ENCODE data around the gene SLAMF6. TPM values are rescaled to one million over a fixed set of nuclear protein-coding genes. Genes with fewer than 3 reads are reported as not detected.

SLAMF6 gene
- total RNA-seq, 4 donors from 2014 or later, result 0.23 to 2.7 (median 1.1) TPM

DNA sequence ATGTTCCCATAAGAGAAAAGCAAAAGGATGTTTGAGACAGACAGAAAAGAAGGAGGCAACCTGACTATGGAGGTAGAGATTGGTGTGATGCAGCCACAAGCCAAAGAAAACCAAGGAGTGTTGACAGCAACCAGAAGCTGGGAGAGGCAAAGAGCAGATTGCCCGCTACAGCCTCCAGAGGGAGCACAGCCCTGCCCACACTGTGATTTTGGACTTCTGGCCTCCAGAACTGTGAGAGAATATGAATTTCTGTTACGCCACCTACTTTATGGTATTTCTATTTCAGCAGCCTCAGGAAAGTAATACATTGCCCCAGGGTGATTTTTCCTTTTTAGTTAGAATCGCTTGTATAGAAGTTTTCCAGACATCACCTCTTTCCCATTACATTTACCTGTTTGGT, 28.4 kb downstream of the SLAMF6 start:
- DNase-seq (ENCODE audit: low spot score in 2 of 2), result no peak
- intact Hi-C loops (cut with DNase I; ENCODE audit: low total_unique reads), result no loop called here

DNA sequence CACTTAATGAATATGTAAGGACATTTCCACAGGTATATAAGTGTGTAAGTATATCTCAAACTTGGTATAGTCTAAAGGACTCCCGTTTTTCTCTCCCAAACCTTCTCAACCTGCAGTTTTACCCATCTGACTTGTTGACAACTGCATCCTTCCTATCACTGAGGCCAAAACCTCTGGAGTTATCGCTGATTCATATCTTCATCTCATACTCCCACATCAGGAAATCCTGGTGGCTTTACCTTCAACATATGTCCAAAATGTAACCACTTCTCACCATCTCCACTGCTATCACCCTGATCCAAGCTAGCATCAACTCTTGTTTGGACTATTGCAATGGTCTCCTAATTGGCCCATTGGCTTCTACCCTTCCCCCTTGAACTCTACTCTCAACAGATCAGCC, 30.4 kb downstream of the SLAMF6 start:
- TF ChIP-seq POLR2A (IDR thresholded peaks at IDR 0.05), result no peak
- TF ChIP-seq, protein P1, sequence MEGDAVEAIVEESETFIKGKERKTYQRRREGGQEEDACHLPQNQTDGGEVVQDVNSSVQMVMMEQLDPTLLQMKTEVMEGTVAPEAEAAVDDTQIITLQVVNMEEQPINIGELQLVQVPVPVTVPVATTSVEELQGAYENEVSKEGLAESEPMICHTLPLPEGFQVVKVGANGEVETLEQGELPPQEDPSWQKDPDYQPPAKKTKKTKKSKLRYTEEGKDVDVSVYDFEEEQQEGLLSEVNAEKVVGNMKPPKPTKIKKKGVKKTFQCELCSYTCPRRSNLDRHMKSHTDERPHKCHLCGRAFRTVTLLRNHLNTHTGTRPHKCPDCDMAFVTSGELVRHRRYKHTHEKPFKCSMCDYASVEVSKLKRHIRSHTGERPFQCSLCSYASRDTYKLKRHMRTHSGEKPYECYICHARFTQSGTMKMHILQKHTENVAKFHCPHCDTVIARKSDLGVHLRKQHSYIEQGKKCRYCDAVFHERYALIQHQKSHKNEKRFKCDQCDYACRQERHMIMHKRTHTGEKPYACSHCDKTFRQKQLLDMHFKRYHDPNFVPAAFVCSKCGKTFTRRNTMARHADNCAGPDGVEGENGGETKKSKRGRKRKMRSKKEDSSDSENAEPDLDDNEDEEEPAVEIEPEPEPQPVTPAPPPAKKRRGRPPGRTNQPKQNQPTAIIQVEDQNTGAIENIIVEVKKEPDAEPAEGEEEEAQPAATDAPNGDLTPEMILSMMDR (IDR thresholded peaks at IDR 0.05), result no peak
- no peak for DNase-seq (ENCODE audit: low spot score in 2 of 2)
- 78 to 79% methylated on average over 2 of the region's 2 CpGs for WGBS, 2 donors
- no peak overlapping the region for H3K4me3 ChIP-seq (ENCODE audit: low read depth, poor library complexity, severe bottlenecking)
- intact Hi-C loops (cut with DNase I; ENCODE audit: low total_unique reads), result no loop called here

More for the DNA sequence above, 28.4 kb downstream of the SLAMF6 start:
- TF ChIP-seq, protein P1 (IDR thresholded peaks at IDR 0.05), result no peak
- no peak for TF ChIP-seq POLR2A (IDR thresholded peaks at IDR 0.05)
- WGBS, 2 donors, result 75 to 80% methylated on average over 3 of the region's 3 CpGs
- H3K4me3 ChIP-seq (ENCODE audit: low read depth, poor library complexity, severe bottlenecking), result no peak overlapping the region

DNA sequence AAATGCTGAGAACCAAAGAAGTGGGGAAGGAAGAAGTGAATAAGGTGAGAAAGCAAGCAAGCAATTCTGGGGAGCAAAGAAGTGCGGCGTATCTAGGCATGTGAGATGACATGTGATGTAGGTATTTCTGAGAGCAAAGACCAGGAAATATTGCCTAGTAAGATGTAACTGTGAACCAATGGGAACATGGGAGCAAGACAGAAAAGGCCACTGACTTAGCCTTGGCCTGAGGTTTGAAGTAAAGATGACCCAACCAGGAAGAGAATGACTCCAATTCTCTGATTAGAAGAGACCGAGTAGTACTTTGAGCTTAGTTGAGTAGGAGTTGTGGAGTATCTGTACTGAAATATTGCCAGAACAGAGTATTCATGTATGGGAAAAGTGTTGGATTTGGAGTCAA, 31.1 kb downstream of the SLAMF6 start:
- TF ChIP-seq, protein P1 (IDR thresholded peaks at IDR 0.05), result no peak
- no peak for TF ChIP-seq POLR2A (IDR thresholded peaks at IDR 0.05)
- H3K4me3 ChIP-seq (ENCODE audit: low read depth, poor library complexity, severe bottlenecking), result no peak overlapping the region
- DNase-seq (ENCODE audit: low spot score in 2 of 2), result no peak
- WGBS, 2 donors, result 90% methylated on average over 3 of the region's 3 CpGs
- intact Hi-C loops (cut with DNase I; ENCODE audit: low total_unique reads), result no loop called here

DNA sequence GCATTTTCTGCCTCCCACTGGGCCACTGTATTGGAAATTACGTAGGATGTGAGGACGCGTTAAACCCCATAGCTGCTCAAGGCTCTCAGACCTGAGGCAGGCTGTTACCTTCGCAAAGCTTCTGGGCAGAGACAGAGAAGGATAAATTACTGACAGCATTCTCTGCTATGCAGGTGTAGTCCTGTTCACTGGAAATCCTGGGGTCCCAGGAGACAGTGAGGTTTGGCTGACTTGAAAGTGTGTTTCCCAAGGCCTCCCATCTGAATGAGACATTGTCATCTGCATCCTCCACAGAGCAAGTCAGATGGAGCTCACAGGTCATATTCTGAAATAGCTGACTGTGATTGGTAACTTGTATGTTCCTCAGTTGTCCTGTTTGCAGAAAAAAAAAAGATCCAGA, 32.0 kb downstream of the SLAMF6 start:
- DNase-seq (ENCODE audit: low spot score in 2 of 2), result no peak
- intact Hi-C loops (cut with DNase I; ENCODE audit: low total_unique reads), result no loop called here
- H3K4me3 ChIP-seq (ENCODE audit: low read depth, poor library complexity, severe bottlenecking), result no peak overlapping the region
- TF ChIP-seq, protein P1 (IDR thresholded peaks at IDR 0.05), result no peak
- TF ChIP-seq POLR2A (IDR thresholded peaks at IDR 0.05), result no peak
- WGBS, 2 donors, result 76 to 81% methylated on average over 3 to 4 of the region's 4 CpGs

DNA sequence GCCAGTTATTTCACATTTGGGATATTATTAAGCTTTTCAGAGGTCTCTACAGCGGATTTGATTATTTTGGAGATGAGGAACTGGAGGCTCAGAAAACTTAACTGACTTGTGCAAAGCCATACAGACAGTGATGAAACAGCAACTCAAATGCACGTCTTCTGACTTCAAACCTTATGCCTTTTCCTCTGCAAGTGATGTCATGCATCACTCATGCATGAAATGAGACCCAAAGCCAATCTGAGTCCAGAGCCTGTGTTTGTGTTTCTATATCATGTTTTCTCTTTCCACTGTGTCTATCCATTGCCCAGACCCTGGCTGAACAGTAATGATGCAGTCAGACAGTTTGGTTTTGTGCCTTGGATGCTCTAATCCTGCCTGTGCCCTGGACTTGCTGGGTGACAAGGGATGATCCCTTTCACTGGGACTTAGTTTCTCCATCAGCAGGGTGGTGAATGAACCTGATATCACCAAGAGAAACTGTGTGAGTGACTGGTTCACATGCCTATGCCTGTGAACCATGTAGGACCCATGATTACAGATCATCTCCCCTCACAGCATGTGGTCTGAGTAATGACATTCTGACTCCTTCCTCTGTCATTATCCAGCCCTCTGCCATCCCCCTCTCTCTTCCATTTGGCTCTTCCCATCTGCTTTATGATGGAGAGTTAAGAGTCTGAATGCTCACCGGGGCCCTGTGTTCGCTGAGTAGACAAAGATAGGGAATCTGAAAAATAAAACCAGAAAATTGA, 33.4 kb downstream of the SLAMF6 start:
- TF ChIP-seq, protein P1 (IDR thresholded peaks at IDR 0.05), result no peak
- TF ChIP-seq POLR2A (IDR thresholded peaks at IDR 0.05), result no peak
- no peak for DNase-seq (ENCODE audit: low spot score in 2 of 2)
- intact Hi-C loops (cut with DNase I; ENCODE audit: low total_unique reads), result no loop called here
- H3K4me3 ChIP-seq (ENCODE audit: low read depth, poor library complexity, severe bottlenecking), result no peak overlapping the region
- 78 to 83% methylated on average over 4 of the region's 4 CpGs for WGBS, 2 donors

All from lower leg skin (tissue), 4 donors.